Right renal cortex interstitium (tissue), 3 donors: Measurements from ENCODE around the gene CALR3. TPM values are rescaled to one million over a fixed set of nuclear protein-coding genes. Genes with fewer than 3 reads are reported as not detected.
"Not testable (repeated sequence)": the region's sequence is repeated elsewhere in the genome, so short reads cannot be mapped to it uniquely, and the experiment has no call there.

Source experiments
- DNase-seq, 3 donors: peaks; one replicate each; pipeline ENCODE4 v3.0.0-alpha.2; 2013; ENCODE audit warnings: low read depth in 3 of 3, low spot score in 2 of 3
- polyA plus RNA-seq, 3 donors: library from polyadenylated mRNA; unstranded; fragments of 120-200 nt; gene quantifications; one replicate each; pipeline ENCODE4 v1.2.1, GENCODE V29; 2013; ENCODE audit not compliant: insufficient read length in 3 of 3

Gene CALR3
- polyA plus RNA-seq, 3 donors = 0.12 TPM; not detected in 2

GRCh38 chr19:16458391-16459341 is 37.3 kb downstream of the CALR3 start:
- no peak for DNase-seq

- DNase-seq = no peak
These were observed 38.0 kb downstream of the CALR3 start for GRCh38 chr19:16457954-16458331.

DNA sequence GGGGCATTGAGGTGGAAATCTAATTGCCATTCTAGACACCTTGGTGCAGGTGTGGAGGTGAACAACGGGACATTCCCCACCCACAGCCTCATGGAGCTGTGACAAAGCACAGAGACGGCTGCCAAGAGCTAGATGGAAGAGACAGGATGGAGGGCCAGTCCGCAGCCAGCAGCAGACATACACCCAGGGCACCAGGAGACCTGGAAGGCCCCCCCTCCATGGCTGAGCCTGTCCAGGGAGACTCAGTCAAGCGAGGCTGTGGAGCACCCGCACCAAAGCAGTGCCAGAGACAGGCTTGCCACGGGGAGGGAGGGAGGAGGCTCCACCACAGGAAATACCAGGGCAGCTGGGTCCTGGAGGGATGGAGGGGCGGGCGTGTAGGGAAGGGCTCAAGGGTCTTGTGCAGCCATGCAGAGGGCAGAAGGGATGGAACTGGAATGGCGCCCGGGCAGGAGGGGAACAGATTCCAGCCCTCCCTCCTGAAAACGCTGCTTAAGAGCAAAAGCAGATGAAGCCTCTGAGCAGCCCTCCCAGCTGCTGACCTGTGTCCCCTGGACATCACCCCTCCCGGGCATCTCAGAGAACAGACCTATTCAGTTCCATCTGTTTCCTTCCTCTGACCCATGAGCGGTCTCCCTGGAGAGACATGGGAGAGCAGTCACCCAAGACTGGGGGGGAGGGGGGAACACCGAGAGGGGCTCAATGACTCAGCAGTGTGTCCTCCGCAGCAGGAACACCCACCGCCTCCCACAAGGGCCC is 38.6 kb downstream of the CALR3 start:
- DNase-seq = no peak

DNA sequence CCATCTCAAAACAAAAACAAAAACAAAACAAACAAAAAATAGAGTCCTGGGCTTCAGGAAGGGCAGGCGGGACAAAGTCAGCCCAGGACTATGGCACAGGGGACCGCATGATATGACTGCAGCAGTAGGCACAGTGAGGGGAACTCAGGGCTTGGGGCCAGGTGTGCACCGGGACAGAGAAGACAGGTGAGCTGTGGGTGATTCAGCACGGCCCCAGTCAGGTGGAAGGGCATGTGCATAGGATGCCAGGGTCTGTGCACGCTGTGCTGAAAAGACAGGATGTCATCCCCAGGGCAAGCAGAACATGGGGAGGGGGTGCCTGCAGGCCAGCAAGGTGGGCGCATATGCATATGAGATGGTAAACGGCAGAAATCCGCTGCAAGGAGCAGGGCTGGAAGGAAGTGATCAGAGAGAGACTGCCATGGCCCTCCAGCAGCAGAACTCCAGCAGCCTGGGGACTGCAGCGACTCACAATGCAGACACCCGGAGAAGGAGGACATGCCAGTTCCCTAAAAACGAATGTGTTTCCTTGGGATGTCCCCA is 39.2 kb downstream of the CALR3 start:
- DNase-seq = no peak

DNA sequence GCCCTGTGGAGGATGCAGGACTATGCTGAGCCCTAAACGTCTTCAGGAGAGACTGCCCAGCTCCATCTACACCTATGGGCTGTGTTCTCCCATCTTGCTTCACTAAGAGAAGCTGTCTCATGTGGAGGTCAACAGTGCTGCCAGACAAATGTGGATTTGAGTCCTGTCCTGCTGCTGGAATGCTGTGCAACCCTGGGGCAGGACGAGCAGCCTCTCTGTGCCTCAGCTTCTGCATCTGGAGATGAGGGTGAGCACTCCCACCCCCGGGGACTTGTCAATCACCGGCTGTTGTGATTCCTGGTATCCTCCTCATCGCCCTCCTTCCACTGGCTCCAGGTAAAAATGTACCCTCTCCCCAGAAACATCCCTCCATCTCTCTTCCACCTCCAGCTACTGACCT is 40.5 kb downstream of the CALR3 start:
- DNase-seq = no peak

DNA sequence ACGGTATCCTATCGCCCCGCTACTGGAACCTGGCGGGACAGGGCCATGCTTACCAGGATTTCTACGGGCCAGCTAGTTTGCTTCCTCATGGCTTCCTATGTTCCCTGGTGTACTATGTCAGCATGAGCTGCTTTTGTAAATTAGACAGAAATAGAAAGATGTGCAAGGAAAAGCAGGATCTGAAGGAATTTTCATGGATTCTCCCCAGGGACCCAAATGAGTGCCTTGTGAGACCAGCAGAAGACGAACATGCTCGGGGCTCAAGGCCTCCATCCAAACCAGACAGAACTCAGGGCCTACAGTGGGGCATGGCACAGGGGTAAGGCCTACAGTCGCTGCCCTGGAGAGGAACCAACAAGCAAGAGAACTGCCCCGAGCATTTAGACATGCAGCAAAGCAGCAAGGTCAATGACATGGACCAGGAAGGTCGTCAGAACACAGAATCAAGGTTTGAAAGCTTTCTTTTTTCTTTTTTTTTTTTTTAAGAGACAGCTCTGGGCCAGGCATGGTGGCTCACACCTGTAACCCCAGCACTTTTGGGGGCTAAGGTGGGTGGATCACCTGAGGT is 41.5 kb downstream of the CALR3 start:
- DNase-seq = no peak

DNA sequence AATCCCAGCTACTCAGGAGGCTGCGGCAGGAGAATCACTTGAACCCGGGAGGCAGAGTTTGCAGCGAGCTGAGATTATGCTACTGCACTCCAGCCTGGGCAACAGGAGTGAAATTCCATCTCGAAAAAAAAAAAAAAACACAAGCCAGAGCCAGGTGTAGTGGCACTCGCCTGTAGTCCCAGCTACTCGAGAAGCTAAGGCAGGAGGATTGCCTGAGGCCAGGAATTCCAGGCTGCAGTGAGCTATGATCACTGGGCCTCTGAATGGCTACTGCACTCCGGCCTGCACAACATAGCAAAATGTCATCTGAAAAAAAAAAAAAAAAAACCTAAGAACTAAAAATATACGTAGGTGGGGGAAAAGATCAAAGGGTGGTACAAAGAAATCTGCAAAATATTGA is 43.6 kb downstream of the CALR3 start:
- no peak for DNase-seq

- no peak for DNase-seq
These were observed 46.5 kb downstream of the CALR3 start for GRCh38 chr19:16449330-16449961.

DNA sequence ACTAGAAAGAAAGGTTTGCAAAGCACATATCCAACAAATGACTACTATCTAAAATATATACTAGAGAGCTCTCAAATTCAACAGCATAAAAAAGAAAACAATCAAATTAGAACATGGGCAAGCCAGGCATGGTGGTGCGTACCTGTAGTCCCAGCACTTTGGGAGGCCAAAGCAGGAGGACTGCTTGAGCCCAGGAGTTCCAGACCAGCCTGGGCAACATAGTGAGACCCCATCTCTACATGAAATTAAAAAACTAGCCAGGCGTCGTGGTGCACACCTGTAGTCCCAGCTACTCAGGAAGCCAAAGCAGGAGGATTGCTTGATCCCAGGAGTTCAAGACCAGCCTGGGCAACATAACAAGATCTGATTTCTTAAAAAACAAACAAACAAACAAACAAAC is 47.1 kb downstream of the CALR3 start:
- not testable (repeated sequence) for DNase-seq

- no peak for DNase-seq
These were observed 49.1 kb downstream of the CALR3 start for GRCh38 chr19:16446724-16447368.

DNA sequence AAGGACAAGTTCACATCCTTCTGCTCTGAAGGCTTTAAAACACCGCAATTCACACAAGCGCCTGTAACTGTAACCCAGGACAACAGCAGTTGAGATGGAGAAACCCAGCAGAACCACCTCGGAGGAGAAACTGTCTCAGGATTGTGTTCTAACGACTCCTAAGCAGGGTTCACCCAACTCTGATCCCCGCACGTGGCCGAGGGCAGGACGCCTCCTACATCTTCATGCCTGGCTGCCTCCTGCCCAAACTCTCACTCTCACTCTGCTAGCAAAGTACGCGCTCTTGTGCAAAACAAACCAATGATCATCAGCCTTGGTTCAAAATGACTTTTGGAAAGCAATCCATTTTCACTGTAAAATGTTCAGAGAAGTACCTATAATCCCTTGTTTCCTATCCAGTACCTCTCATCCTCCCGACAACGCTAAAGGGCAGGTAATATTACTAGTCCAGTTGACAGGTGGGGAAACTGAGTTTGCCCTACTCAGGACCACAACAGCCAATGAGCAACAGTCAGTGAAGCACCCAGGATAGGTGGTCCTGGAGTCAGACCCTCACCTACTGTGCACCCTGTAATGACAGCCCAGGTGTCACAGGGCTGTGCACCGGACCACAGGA is 49.8 kb downstream of the CALR3 start:
- DNase-seq = no peak

DNA sequence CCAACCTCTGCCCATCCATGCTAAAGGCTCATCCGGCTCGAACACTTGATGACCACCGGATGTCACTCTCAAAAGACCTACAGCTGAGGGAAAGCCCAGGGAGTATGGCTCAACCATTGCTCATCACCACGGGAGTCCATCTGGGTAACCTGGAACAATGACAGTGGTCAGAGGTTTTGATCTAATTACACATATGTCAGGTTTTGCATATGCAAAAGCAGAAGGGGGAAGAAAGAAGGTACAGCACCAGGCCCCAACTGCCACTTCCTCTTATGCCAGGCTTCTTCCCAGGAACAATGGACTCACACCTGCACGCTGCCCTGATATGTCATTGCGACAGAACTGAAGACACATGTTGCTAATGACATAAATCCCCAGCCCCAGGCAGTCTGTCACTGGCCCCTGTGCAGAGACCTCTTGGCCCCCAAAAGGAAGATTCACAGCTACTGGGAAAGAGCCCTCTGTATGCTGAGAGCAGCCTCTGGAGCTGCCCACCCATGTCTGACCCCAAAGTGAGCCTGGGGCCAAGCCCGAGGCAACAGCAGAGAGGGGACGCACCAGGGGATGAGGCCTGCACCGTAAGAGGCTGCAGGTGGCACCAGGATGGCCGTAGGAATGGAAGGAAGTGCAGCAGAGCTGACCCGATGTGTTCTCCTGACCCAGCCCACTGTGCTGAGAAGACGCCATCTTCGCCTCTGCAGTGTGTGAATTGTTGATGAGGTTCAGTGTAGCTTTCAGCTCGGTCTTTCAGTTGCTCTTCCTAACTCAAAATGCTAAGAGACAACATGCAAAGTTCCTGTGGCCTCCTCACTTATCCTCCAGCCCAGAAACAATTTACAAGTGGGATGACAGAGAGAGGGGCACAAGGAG is 50.5 kb downstream of the CALR3 start:
- no peak for DNase-seq

DNA sequence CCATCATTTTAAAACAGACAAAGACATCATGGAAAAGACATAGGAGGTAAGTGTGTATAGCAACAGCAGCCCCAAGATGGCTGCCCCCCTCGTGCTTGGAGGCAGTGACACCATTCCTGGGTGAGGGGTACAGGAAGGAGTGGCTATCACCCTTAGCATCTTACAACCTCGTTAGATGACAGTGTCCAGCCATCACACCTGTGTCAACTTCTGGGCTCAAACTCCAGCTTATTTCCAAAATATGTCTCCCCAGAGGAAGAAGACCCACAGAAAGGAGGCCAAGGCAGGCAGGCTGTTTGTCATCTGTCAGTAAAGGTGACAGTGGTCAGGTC is 51.7 kb downstream of the CALR3 start:
- no peak for DNase-seq

GRCh38 chr19:16442386-16443276 is 53.3 kb downstream of the CALR3 start:
- no peak for DNase-seq

DNA sequence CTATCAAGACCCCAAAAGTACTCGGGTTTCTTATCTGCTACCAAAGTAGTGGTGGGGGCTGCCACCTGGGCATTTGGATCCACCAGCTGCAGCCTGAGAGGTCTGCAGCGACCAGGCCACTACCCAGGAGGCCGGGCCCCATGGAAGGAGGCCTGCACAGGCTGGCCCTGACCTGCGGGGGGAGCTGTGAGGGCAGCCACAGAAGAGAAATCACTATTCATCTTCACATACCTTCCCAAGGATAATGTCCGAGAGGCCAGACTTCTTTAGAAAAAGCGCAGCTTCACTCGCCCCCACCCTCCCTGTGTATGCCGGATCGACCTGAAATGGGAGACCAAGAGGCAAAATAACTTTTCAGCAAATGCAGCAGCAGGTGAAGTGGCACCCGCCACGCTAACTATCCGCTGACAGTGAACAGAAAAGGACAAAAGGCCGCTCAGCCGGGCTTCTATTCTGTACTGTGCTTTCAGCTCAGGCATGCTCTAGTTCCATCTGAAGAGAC is 54.3 kb downstream of the CALR3 start:
- DNase-seq = no peak

GRCh38 chr19:16436780-16437332 is 59.1 kb downstream of the CALR3 start:
- DNase-seq = no peak

- DNase-seq = no peak
These were observed 59.8 kb downstream of the CALR3 start for GRCh38 chr19:16435999-16436650.
